CD14-positive monocyte (primary cell): ENCODE data around the gene ASIC2. TPM values are rescaled to one million over a fixed set of nuclear protein-coding genes. Genes with fewer than 3 reads are reported as not detected.
A peak's percentile ranks its signal among the peaks of the same experiment; 100 is the strongest.

ENCODE experiments used
- DNase-seq, 3 donors: peaks; one replicate each; pipeline ENCODE4 v3.0.0-alpha.2; 2011 to 2022
- H2AFZ ChIP-seq: 2 replicates; pipeline ENCODE4 v1.6.0; 2012; ENCODE audit warnings: mild to moderate bottlenecking, low read depth, low read length, inconsistent platforms; ENCODE audit not compliant: insufficient read depth, poor library complexity, severe bottlenecking
- H3K27ac ChIP-seq, 2 donors: 1 replicate in 1 of 2; 2 replicates in 1 of 2; pipeline ENCODE4 v1.5.1; 2012 to 2013; ENCODE audit warnings: low read length in 2 of 2, control low read depth in 1 of 2, inconsistent platforms in 1 of 2, low read depth in 1 of 2, mild to moderate bottlenecking in 1 of 2
- H3K27me3 ChIP-seq, 2 donors: one replicate each; pipeline versions ENCODE4 v1.6.0 to v1.6.1; 2011 to 2013; ENCODE audit warnings: low read length in 2 of 2; ENCODE audit not compliant: control insufficient read depth in 2 of 2, insufficient read depth in 2 of 2
- H3K36me3 ChIP-seq, 2 donors: replicated peaks in 1 of 2; 1 replicate in 1 of 2; 2 replicates in 1 of 2; pipeline versions ENCODE4 v1.5.1 to v1.6.1; 2012 to 2013; ENCODE audit warnings: low read length in 2 of 2, control low read depth in 1 of 2, inconsistent platforms in 1 of 2, mild to moderate bottlenecking in 1 of 2; ENCODE audit not compliant: insufficient read depth in 2 of 2, control insufficient read depth in 1 of 2
- H3K4me1 ChIP-seq, 2 donors: 1 replicate in 1 of 2; 2 replicates in 1 of 2; pipeline versions ENCODE4 v1.5.1 to v1.6.1; 2012 to 2013; ENCODE audit warnings: low read length in 2 of 2, control low read depth in 1 of 2, inconsistent platforms in 1 of 2, mild to moderate bottlenecking in 1 of 2, moderate library complexity in 1 of 2; ENCODE audit not compliant: insufficient read depth in 2 of 2, control insufficient read depth in 1 of 2
- H3K4me2 ChIP-seq: replicated peaks from 2 replicates; pipeline ENCODE3; 2012; ENCODE audit warnings: low read length, moderate library complexity, mild to moderate bottlenecking; ENCODE audit not compliant: poor library complexity, severe bottlenecking; ENCODE audit errors: extremely low read depth
- H3K4me3 ChIP-seq, 3 experiments: fragments of 200-600 bp in 1 of 3; sonication (generic) in 1 of 3; replicated peaks in 1 of 3; 1 replicate in 2 of 3; 2 replicates in 1 of 3; pipeline ENCODE4 v1.5.1; 2011 to 2013; ENCODE audit warnings: low read length in 3 of 3, mild to moderate bottlenecking in 3 of 3, control low read depth in 2 of 3, low read depth in 2 of 3, inconsistent platforms in 1 of 3, moderate library complexity in 1 of 3
- H3K79me2 ChIP-seq: 2 replicates; pipeline ENCODE4 v1.6.0; 2012; ENCODE audit warnings: mild to moderate bottlenecking, control low read depth, inconsistent platforms, low read length, moderate library complexity; ENCODE audit not compliant: insufficient read depth
- H3K9ac ChIP-seq: 2 replicates; pipeline ENCODE4 v1.6.0; 2017; ENCODE audit warnings: low read length, mild to moderate bottlenecking; ENCODE audit not compliant: insufficient read depth, poor library complexity, severe bottlenecking
- H3K9me3 ChIP-seq, 2 donors: replicated peaks in 1 of 2; 1 replicate in 1 of 2; 2 replicates in 1 of 2; pipeline versions ENCODE4 v1.5.1 to v1.6.1; 2012 to 2013; ENCODE audit warnings: low read length in 2 of 2, control low read depth in 1 of 2; ENCODE audit not compliant: control insufficient read depth in 1 of 2, insufficient read depth in 1 of 2
- H4K20me1 ChIP-seq: 2 replicates; pipeline ENCODE4 v1.6.0; 2012; ENCODE audit warnings: mild to moderate bottlenecking, low read length, control low read depth, moderate library complexity; ENCODE audit not compliant: insufficient read depth
- H3K27ac Mint-ChIP-seq, 7 donors: one replicate each; pipeline ENCODE4 v1.8.0; 2020; ENCODE audit warnings: mild to moderate bottlenecking in 7 of 7, mixed read lengths in 7 of 7, moderate library complexity in 6 of 7, inconsistent platforms in 2 of 7
- H3K27me3 Mint-ChIP-seq, 3 donors: one replicate each; pipeline ENCODE4 v1.8.0; 2021 to 2022; ENCODE audit warnings: low read depth in 3 of 3, mild to moderate bottlenecking in 3 of 3, mixed read lengths in 3 of 3, moderate library complexity in 3 of 3, inconsistent platforms in 1 of 3
- H3K36me3 Mint-ChIP-seq, 2 donors: one replicate each; pipeline ENCODE4 v1.8.0; 2020; ENCODE audit warnings: mixed read lengths in 2 of 2, inconsistent platforms in 1 of 2, mild to moderate bottlenecking in 1 of 2
- H3K4me1 Mint-ChIP-seq: one replicate; pipeline ENCODE4 v1.8.0; 2020; ENCODE audit warnings: mild to moderate bottlenecking, mixed read lengths
- H3K4me3 Mint-ChIP-seq, 2 donors: one replicate each; pipeline ENCODE4 v1.8.0; 2020; ENCODE audit warnings: mild to moderate bottlenecking in 2 of 2, mixed read lengths in 2 of 2, moderate library complexity in 1 of 2
- H3K9me3 Mint-ChIP-seq, 7 donors: one replicate each; pipeline ENCODE4 v1.8.0; 2020 to 2022; ENCODE audit warnings: mixed read lengths in 7 of 7, mild to moderate bottlenecking in 6 of 7, moderate library complexity in 6 of 7, inconsistent platforms in 2 of 7
- CTCF ChIP-seq: fragments of 200-600 bp; IDR thresholded peaks from one replicate; pipeline ENCODE4 v1.8.0; 2022; ENCODE audit warnings: antibody characterized with exemption, mild to moderate bottlenecking
- WGBS: methylation state at CpG from one replicate; pipeline ENCODE4 v1.1.5; 2013; ENCODE audit warnings: missing lambda C conversion rate; ENCODE audit not compliant: insufficient coverage; 5-methylcytosine and 5-hydroxymethylcytosine counted together
- intact Hi-C, 2 donors: fragments of 100-400 bp; cut with micrococcal nuclease; formaldehyde crosslinking; loops; one replicate each; pipeline versions ENCODE4 v1.15.0 to v1.15.1; 2023
- polyA plus RNA-seq, 3 donors: library from polyadenylated mRNA; depleted of rRNA in 1 of 3; unstranded in 2 of 3; stranded (reverse) in 1 of 3; fragments of 300-500 nt in 2 of 3; fragments of >200 nt in 1 of 3; fragmentation: Illumina TruSeq in 2 of 3; gene quantifications; 1 replicate in 2 of 3; 2 replicates in 1 of 3; pipeline ENCODE4 v1.2.3, GENCODE V29; 2012 to 2021

The ASIC2 gene
- polyA plus RNA-seq, 3 donors = not detected

GRCh38 chr17:33234930-33235685, 58.0 kb downstream of the ASIC2 start:
- no peak overlapping the region for H3K27ac ChIP-seq
- intact Hi-C loops = no loop called here
- Mint-ChIP-seq H3K4me3 (no peak overlapping the region), H3K4me1 (no peaks in the 10 kb centered on the region), H3K27ac (no peak overlapping the region), H3K27me3 (peaks cover 1 to 6% (median 4%) of the 10 kb centered on the region in 3 donors), H3K36me3 (no peaks in the 10 kb centered on the region), H3K9me3 (peaks cover 0 to 2% (median 0%) of the 10 kb centered on the region in 7 donors)
- H3K79me2 ChIP-seq = no peaks in the 10 kb centered on the region
- no peaks in the 10 kb centered on the region for H4K20me1 ChIP-seq
- H3K4me3 ChIP-seq = no peak overlapping the region
- 92% methylated on average over 4 of the region's 6 CpGs for WGBS
- H3K4me1 ChIP-seq = no peaks in the 10 kb centered on the region
- H2AFZ ChIP-seq = no peak overlapping the region
- DNase-seq = no peak
- no peak for TF ChIP-seq CTCF
- no peak overlapping the region for H3K4me2 ChIP-seq
- H3K36me3 ChIP-seq = no peaks in the 10 kb centered on the region
- no peak overlapping the region for H3K9ac ChIP-seq
- no peaks in the 10 kb centered on the region for H3K27me3 ChIP-seq
- no peaks in the 10 kb centered on the region for H3K9me3 ChIP-seq

- H3K4me3 ChIP-seq = no peak overlapping the region
- no peak overlapping the region for H3K27ac ChIP-seq
- no peaks in the 10 kb centered on the region for H3K36me3 Mint-ChIP-seq
- H3K4me2 ChIP-seq = no peak overlapping the region
- H3K9me3 ChIP-seq = no peaks in the 10 kb centered on the region
- H3K27me3 ChIP-seq = no peaks in the 10 kb centered on the region
- H3K4me1 Mint-ChIP-seq = no peaks in the 10 kb centered on the region
- H3K27me3 Mint-ChIP-seq = peaks cover 1 to 6% (median 4%) of the 10 kb centered on the region in 3 donors
- no peaks in the 10 kb centered on the region for H3K79me2 ChIP-seq
- no peak overlapping the region for H3K27ac Mint-ChIP-seq
- H3K4me1 ChIP-seq = no peaks in the 10 kb centered on the region
- no peak overlapping the region for H3K9ac ChIP-seq
- no peaks in the 10 kb centered on the region for H4K20me1 ChIP-seq
- DNase-seq = no peak
- peaks cover 0 to 2% (median 0%) of the 10 kb centered on the region in 7 donors for H3K9me3 Mint-ChIP-seq
- no peak for TF ChIP-seq CTCF
- intact Hi-C loops = no loop called here
- no peaks in the 10 kb centered on the region for H3K36me3 ChIP-seq
- peak overlapping the region; percentile 2 to 23 for H3K4me3 Mint-ChIP-seq
- WGBS = 80% methylated on average over 1 of the region's 4 CpGs
- no peak overlapping the region for H2AFZ ChIP-seq
Measured at GRCh38 chr17:33234233-33234632, 58.9 kb downstream of the ASIC2 start.
